GM19025 (cell line): Measurements from ENCODE around the gene IGSF23.
"Not testable (repeated sequence)": the region's sequence is repeated elsewhere in the genome, so short reads cannot be mapped to it uniquely, and the experiment has no call there.

Source experiments
- ATAC-seq: cut with Tn5 transposase; IDR thresholded peaks from one replicate; pipeline ENCODE4 v1.9.1; 2021; ENCODE audit warnings: mild to moderate bottlenecking, low read depth, moderate library complexity; ENCODE audit not compliant: unreplicated experiment

The IGSF23 gene

GRCh38 chr19:44585371-44586133 lies 27.8 kb upstream of the IGSF23 start:
- no peak for ATAC-seq

GRCh38 chr19:44587963-44588770 lies 25.2 kb upstream of the IGSF23 start:
- no peak for ATAC-seq

- no peak for ATAC-seq
Observed at GRCh38 chr19:44588771-44589112, 24.6 kb upstream of the IGSF23 start.

- no peak for ATAC-seq
Observed at GRCh38 chr19:44590245-44591059, 22.9 kb upstream of the IGSF23 start.

GRCh38 chr19:44591340-44591993 lies 21.9 kb upstream of the IGSF23 start:
- ATAC-seq = not testable (repeated sequence)

GRCh38 chr19:44592451-44592890 lies 20.9 kb upstream of the IGSF23 start:
- no peak for ATAC-seq

GRCh38 chr19:44593294-44593693 lies 20.1 kb upstream of the IGSF23 start:
- no peak for ATAC-seq

- not testable (repeated sequence) for ATAC-seq
Observed at GRCh38 chr19:44593866-44594266, 19.5 kb upstream of the IGSF23 start.

GRCh38 chr19:44596428-44597130 lies 16.8 kb upstream of the IGSF23 start:
- ATAC-seq = no peak

GRCh38 chr19:44597131-44597491 lies 16.3 kb upstream of the IGSF23 start:
- no peak for ATAC-seq

- no peak for ATAC-seq
Observed at GRCh38 chr19:44598355-44598754, 15.0 kb upstream of the IGSF23 start.

- no peak for ATAC-seq
Observed at GRCh38 chr19:44598880-44599279, 14.5 kb upstream of the IGSF23 start.

- no peak for ATAC-seq
Observed at GRCh38 chr19:44600466-44600865, 12.9 kb upstream of the IGSF23 start.

GRCh38 chr19:44602081-44602480 lies 11.3 kb upstream of the IGSF23 start:
- no peak for ATAC-seq

- ATAC-seq = no peak
Observed at GRCh38 chr19:44603201-44603945, 10.0 kb upstream of the IGSF23 start.

GRCh38 chr19:44604241-44604640 lies 9.1 kb upstream of the IGSF23 start:
- no peak for ATAC-seq

GRCh38 chr19:44605547-44605946 lies 7.8 kb upstream of the IGSF23 start:
- no peak for ATAC-seq

GRCh38 chr19:44607049-44607448 lies 6.3 kb upstream of the IGSF23 start:
- no peak for ATAC-seq

GRCh38 chr19:44607917-44608316 lies 5.4 kb upstream of the IGSF23 start:
- no peak for ATAC-seq
